ENCODE data around the gene MEST.
"Not testable (repeated sequence)": the region's sequence is repeated elsewhere in the genome, so short reads cannot be mapped to it uniquely, and the experiment has no call there.

The MEST gene, protein sequence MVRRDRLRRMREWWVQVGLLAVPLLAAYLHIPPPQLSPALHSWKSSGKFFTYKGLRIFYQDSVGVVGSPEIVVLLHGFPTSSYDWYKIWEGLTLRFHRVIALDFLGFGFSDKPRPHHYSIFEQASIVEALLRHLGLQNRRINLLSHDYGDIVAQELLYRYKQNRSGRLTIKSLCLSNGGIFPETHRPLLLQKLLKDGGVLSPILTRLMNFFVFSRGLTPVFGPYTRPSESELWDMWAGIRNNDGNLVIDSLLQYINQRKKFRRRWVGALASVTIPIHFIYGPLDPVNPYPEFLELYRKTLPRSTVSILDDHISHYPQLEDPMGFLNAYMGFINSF

DNA sequence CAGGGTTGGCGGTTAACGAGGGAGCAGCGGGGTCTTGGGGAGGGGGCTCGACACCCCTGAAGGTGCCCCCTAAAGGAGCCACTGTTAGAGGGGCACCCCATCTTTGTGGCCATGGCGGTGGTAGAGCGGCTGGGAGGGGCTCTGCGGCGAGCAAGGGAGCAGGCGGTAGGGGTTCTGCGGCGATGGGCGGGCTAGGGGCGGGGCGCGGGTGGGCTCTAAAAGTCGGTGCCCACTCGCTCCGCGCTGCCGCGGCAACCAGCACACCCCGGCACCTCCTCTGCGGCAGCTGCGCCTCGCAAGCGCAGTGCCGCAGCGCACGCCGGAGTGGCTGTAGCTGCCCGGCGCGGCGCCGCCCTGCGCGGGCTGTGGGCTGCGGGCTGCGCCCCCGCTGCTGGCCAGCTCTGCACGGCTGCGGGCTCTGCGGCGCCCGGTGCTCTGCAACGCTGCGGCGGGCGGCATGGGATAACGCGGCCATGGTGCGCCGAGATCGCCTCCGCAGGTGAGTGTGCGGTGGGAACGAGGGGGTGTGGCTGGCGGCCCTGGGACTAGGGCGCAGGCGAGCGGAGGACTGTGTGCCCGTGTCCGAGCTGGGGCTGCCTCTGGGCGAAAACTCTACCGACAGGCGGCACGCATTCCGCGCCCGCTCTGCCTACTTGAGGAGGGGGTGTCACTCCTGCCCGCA is at the start of gene MEST:
TSS of gene MEST (plus strand) at position 245 of the 682 bp plus-strand sequence. CDS start at position 474, 229 bp downstream.
- DNase-seq, result peak in 2 of 3 donors; percentile 20 to 46

DNA sequence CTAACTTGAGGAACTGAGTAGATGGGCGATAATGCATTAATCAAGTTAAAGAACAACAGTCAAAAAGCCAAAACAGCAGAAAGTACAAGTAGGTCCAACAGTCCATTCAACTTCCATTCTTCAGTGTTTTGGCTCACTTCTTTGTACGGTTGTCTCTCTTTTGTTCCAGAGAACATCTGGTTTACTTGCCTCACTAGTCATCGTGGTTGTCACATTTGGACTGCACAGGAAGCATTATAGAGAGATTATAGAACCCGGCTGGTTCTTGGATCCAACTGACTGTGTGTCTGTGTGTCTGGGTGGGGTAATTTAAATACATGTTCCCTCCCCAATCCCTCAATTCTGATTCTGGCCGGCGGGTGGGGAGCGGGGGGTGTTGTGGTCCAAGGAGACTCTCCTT is 49.3 kb upstream of the MEST start:
- peak in 1 of 3 donors; percentile 13 for DNase-seq

DNA sequence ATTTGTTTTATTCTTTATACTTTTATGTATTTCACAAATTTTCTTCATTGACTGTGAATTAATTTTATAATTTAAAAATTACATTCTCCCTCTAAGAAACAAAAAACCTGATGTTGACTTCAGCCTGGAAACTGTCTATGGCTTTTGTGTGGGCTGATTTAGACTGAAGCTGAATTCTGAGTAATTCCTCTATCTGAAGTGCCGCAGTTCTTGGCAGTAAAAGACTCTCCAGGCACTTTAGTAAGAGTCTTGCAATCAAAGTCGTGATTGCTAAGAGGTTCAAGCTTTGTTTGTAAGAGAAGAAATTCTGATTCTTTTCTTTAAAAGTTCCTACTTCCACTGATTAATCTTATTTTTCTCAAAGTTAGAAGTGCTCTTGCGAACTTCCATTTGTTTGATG is 47.7 kb upstream of the MEST start:
- peak in 1 of 3 donors; percentile 13 for DNase-seq

DNA sequence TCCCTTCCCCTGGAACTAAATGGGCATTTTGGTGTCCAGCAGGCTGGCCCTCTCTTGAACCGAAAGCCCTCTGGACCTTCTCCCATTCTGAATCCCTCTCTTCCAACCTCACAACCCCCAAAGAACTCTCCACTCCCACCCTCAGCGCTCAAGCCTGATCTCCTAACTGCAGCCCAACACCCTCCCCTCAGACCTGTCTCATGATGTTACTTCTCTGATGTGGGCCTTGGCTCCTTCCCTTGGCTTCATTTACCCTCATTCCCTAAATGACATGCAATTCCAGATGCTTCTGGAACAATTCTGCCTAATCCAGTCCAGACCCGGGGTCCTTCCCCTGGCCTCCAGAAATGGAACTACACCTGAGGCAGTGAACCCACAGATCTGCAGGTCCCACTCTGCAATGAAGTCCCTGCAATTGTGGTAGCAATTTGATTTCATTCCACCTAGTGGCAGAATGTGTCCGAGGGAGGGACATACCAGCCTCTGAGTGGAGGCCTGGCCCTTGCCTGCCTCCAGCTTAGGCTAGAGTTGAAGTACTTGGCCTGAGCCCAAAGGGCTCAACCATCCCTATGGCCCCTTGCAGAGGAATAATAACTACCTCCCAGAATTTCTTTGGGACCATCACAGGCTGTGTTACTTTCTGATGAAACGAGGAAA is 47.0 kb upstream of the MEST start:
- DNase-seq, result peak in 1 of 3 donors; percentile 9

DNA sequence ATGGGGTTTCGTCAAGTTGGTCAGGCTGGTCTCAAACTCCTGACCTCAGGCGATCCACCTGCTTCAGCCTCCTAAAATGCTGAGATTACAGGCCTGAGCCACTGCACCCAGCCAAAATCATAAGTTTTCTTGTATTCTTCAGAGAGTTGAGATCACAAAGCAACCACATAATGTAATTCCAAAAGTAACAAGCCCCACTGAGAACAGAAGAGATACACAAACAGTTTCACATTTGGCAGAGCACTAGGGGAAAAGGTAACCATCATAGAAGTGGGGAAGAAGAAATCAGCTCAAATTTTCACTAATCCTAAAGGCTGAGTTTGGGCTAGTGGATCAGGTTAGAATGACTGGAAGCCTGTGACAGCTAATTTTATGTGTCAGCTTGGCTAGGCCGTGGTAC is 45.6 kb upstream of the MEST start:
- DNase-seq, result peak in 1 of 3 donors; percentile 16

DNA sequence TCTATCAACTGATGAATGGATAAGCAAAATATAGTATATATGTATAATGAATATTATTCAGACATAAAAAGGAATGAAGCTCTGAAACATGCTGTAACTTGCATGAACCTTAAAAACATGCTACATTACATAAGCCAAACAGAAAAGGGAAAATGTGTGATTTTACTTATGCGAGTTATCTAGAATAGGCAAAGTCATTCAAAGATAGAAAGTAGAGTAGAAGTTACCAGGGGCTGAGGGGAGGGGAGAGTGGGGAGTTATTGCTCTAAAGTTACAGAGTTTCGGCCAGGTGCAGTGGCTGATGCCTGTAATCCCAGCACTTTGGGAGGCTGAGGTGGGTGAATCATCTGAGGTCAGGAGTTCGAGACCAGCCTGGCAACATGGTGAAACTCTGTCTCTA is 40.5 kb upstream of the MEST start:
- DNase-seq, result not testable (repeated sequence)

DNA sequence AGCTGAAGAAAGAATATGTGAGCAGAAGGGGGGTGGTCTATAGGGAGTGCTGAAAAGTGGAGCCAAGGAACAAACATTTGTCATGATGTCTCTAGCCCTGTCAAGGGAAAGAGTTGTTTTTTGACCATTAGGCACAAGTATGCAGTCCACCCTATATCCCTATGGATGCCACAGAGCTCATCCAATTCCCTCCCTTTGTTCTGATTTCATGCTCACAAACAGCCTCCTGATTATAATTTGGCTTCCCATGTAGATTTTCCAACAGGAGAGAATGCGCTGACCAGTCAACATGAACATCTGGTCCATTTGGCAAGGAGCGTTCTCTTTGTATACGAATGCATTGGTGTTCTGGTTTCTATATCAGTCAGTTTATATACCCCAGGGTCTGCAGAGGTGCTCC is 38.9 kb upstream of the MEST start:
- DNase-seq, result peak in 1 of 3 donors; percentile 7

DNA sequence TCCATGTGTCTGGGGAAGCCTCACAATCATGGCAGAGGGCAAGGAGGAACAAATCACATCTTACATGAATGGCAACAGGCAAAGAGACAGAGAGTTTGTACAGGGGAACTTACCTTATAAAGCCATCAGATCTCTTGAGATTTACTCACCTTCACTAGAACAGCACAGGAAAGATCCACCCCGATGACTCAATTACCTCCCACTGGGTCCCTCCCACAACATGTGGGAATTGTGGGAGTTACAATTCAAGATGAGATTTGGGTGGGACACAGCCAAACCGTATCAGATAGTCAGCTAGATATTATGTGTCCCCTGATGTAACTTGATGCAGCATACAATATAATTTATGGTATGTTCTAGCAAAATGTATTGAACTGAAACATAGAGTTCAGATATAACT is 36.9 kb upstream of the MEST start:
- DNase-seq, result no peak

DNA sequence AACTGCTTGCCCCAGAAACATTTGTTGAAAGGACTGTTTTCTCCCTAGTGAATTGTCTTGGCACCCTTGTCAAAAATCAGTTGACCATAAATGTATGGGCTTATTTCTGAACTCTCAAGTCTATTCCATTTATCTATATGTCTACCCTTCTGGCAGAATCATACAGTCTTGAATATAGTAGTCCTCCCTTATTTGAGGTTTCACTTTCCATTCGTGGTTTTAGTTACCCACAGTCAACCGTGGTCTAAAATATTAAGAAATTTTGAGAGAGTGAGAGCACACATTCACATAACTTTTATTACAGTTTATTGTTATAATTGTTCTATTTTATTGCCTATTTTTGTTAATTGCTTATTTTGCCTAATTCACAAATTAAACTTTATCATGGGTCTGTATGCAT is 33.6 kb upstream of the MEST start:
- peak; percentile 24 to 47 (median 40) for DNase-seq

DNA sequence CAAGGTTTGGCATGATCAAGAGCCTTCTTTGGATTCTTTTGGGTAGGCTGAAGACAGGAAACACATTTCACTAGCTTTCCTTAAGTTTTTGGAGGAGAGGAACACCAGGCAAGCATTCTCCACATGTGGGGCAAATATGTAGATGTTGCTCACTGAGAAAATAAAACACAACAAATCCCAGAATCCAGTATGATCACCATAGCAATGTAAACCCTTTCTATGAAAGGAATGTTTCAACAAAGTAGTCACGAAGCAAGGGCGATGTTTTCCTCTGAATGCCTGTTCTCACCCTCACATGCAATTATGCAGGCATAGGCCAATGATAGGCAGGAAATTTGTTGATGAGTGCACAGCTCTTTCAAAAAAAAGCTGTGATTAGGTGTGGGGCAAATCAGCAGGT is 30.6 kb upstream of the MEST start:
- DNase-seq, result no peak

DNA sequence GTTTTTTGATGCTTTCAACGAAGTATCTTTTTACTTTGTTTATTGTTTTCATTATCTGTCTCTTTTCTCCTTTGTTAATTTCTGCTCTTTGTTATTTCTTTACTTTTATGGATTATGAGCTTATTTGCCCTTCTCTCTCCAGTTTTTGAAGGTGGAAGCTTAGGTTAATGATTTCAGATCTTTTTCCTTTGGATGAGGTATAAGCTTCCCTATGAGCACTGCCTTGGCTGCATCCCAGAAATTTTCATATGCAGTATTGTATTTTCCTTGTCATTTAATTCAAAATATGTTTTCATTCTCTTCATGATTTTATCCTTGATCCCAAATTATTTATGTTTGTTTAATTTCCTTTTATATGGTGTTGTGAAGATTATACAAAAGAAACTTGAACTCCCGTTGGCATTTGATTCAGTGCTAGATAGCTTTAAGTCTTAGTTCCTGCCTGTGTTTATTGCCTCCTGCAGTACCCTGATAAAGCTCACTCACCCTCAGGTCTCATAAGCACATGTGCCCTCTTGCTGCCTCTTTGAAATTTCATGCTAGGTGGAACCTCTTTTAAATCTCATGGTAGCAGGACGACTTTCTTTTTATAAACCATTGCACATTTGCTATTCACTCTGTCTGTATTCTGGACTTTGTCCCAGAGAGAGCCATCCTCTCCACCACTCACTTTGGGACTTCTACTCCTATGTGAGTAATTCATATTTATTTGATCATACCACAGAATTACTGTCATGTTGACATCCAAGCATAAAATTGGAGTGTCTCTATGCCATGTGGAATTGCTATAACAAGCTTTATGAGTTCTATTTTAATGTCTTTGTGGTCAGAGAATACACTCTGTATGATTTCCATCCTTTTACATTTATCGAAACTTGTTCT is 28.1 kb upstream of the MEST start:
- DNase-seq, result no peak

DNA sequence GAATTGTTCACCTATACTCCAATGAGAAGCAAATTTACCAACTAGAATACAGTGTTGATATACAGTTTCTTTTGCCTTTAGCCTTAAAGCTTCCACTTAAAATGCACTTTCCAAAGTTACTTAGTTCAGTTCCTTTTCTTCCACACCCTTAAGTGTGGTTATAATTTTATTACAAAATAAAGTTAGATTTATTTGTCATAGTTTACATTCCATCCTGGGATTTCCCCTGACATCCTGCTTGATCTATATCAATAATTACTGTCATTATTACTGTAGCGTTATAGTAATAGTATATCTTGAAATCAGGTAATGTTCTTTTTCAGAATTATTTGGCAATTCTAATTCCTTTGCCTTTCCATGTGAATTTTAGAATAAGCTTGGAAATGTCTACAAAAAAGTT is 23.3 kb upstream of the MEST start:
- no peak for DNase-seq

DNA sequence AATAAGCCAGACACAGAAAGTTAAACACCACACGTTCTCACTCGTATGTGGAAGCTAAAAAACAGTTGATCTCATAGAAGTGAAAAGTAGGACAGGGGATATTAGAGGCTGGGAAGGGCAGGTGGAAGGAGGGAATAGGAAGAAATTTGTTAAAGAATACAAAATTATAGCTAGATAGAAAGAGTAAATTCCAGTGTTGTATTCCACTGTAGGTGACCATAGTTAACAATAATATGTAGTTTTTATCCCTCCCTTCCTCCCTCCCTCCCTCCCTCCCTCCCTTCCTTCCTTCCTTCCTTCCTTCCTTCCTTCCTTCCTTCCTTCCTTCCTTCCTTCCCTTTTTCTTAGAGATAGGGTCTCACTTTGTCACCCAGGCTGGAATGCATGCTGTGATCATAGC is 19.9 kb upstream of the MEST start:
- DNase-seq, result no peak

DNA sequence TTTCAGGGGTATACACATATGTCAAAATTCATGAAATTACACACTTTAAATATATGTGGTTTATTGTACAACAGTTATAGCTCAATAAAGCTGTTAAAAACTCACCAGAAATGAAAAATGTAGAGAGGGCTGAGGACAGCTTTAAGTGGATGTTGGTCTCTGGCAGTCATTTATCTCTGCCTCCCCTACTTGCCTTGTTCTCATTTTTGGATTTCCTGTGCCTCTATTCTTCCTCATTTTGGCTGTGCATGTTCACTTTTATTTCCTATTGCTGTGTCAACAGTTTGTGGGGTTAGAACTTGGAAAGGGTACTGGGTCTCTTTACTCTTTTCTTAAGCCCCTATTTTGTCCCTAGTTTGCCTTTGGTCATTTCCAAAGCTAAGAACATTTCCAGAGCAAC is 18.6 kb upstream of the MEST start:
- DNase-seq, result peak in 2 of 3 donors; percentile 49 to 54

DNA sequence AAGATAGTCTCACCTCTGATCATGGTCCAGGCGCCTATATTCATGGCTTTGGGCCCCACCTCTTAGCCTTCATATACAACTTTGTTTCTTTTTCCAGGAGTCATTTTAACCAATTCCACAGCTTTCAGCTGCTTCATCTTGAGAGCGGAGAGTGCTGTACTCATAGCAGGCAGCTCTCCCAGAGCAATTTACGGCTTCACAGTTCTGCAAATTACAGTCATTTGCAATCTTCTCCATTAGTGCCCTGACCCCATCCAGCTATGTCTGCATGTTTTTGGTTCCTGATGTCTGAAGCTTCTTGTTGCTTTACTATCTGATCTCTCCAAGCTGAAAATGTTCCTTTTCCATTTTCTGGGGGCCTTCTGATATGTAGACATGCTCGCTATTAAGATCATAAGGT is 18.0 kb upstream of the MEST start:
- no peak for DNase-seq

DNA sequence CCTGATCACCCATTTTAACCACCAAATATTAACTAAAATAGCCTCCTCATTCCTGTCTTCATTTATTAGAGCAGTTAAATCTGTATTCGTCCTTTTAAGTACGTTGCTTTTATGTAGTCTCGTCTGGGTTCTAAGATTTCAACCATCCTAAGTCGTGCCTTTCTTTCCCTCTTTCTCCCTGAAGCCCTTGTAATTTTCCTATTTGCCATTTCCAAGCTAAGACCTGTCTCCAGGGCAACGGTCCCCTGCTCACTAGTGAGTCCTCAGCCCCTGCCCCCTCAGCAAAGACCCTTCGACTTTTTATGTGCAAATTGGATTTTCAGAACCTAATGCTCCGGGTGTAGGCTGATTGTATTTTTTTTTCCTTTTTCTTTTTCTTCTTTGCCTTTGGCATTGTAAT is 16.1 kb upstream of the MEST start:
- DNase-seq, result no peak

DNA sequence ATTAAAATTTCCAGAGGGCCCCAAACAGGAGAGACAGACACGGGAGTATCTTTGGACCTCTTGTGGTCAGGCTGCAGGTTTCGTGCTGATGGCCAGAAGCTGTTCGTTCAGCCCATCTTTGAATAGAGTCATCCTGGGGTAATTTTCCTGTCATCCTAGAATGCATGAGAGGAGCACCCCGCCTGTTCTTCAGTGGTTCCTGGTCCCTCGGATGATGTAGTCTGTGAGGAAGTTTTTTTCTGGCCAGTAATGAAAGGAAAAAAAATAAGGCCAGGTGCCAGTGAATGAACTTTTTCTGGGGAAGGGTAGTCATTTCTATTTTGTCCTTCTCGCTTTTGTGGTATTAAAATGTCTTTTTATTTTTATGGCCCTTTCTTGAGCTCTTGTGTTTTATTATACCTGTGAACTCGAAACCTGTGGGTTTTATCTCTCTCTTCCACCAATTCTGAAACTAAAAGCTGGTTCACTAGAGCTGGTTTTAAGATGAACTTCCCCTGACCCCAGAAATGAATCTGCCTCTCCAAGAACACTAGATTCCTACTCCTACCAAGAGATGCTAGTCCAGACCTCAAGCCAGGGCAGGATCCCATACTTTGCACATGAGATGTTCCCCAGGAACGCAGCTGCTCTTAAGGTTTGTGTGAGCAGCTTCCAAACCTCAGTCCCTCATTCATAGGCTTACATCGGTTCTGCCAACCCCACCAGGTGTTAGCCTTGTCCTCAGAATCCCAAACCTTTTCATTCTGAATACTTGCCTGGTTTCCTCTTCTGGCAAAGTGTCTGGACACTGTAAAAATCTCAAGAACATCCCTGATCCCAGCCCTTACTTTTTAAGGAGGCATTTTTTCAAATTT is 15.4 kb upstream of the MEST start:
- DNase-seq, result no peak

DNA sequence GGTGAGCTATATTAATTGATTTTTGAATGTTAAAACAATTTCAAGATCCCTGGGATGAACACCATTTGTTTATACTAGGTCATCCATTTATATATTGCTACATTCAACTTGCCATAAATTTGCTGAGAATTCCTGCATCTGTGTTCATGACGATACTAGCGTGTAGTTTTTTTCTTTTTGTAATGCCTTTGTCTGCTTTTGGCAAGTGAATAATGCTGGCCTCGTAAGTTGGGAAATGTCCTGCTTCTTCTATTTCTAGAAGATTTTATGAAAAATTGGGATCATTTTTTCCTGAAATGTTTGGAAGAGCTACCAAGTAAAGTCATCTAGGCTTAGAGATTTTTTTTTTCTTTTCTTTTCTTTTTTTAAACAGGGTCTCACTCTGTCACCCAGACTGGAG is 12.9 kb upstream of the MEST start:
- no peak for DNase-seq

DNA sequence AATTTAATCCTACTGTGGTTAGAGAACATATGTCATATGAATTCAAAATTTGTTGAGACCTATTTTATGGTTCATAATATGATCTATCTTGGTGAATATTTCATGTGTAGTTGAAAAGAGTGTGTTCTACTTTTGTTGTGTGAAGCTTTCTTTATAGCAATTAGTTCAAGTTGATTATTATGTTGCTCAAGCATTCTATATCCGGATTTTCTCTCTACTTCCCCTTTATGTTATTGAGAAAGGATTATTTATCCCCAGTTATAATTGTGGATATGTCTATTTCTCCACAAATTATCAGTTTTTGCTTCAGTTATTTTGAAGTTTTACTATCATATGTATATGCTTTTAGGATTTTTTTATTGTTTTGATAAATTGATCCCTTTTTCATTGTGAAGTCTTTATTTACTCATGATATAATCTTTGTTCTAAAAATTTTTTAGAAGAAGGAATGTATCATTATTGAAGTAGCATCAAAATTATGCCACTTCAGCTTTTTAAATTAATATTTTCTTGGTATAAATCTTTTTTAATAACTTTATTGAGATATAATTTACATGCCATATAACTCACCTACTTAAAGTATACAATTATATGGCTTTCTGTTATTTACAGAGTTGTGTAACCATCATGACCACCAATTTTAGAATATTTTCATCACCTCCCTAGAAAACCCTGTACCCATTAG is 12.0 kb upstream of the MEST start:
- peak in 2 of 3 donors; percentile 30 to 39 for DNase-seq

DNA sequence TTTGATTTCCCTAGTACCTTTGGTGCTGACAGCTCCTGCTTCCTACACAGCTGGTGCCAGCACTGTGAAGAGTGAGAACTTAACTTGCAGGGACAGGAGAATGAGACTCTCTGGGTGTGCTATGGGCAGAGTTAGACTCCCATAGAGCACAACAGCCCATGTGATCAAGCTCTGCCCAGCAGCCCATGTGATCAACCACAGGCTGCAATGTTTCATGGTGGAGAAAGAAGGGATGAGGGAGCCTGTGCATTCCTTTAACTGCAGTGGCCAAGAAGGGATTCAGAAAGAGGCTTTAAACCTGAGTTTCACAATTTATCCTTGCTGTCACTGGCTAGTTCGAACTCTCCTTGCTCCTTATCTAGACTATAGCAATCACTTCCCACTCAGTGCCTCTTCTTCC is 10.0 kb upstream of the MEST start:
- no peak for DNase-seq

DNA sequence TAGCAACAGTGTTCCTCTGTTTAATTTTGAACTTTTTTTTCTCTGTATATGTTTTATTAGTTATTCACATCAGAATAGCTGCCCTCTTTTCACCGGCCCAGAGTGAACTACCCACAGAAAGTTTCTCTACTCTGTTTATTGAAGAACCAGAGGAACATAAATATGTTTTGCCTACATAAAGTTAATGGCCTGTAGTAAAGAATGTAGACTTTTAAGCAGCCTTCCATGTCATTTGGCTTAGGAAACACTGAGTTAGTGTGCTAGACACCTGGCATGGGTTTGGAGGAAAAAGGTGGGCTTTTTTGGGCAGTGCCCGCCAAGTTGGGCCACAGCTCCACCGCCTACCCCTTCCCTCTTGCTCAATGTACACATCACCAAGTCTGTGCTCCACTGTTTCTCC is 8.9 kb upstream of the MEST start:
- no peak for DNase-seq

Data from suppressor macrophage treated with lipopolysaccharide for 1 hour (primary cell).